GM20431 (cell line): ENCODE data around the gene ABHD4.

Experiments
- in situ Hi-C: fragments of 300-500 bp; cut with MseI, MboI; formaldehyde crosslinking; loops from one replicate; pipeline ENCODE4 v1.15.0; 2020; ENCODE audit warnings: low sequenced_read_pairs; ENCODE audit not compliant: unreplicated experiment

The ABHD4 gene

GRCh38 chr14:22650960-22651521 is 52.9 kb downstream of the ABHD4 start:
- in situ Hi-C loops = loop anchor here (10.0 to 25.0 kb wide), 2 partner anchors 76 to 211 kb away; partner anchors contain the start of gene LRP10

GRCh38 chr14:22651586-22651985 is 53.5 kb downstream of the ABHD4 start:
- in situ Hi-C loops = loop anchor here (10.0 to 25.0 kb wide), 2 partner anchors 77 to 211 kb away; partner anchors contain the start of gene LRP10

GRCh38 chr14:22653012-22653621 is 55.0 kb downstream of the ABHD4 start:
- in situ Hi-C loops = loop anchor here (10.0 to 25.0 kb wide), 2 partner anchors 78 to 209 kb away; partner anchors contain the start of gene LRP10

GRCh38 chr14:22656226-22656625 is 58.1 kb downstream of the ABHD4 start:
- in situ Hi-C loops = loop anchor here (10.0 to 25.0 kb wide), 2 partner anchors 81 to 206 kb away; partner anchors contain the start of gene LRP10

- in situ Hi-C loops = loop anchor here (10.0 to 25.0 kb wide), 2 partner anchors 82 to 205 kb away; partner anchors contain the start of gene LRP10
These were observed 59.0 kb downstream of the ABHD4 start for GRCh38 chr14:22656945-22657731.

GRCh38 chr14:22657861-22658260 is 59.8 kb downstream of the ABHD4 start:
- in situ Hi-C loops = loop anchor here (10.0 to 25.0 kb wide), 2 partner anchors 83 to 204 kb away; partner anchors contain the start of gene LRP10

- in situ Hi-C loops = loop anchor here (10.0 to 25.0 kb wide), 2 partner anchors 84 to 203 kb away; partner anchors contain the start of gene LRP10
These were observed 60.8 kb downstream of the ABHD4 start for GRCh38 chr14:22658946-22659345.

- in situ Hi-C loops = loop anchor here (25.0 kb wide), 1 partner anchor 202 kb away; the partner anchor contains the start of gene LRP10
These were observed 62.6 kb downstream of the ABHD4 start for GRCh38 chr14:22660654-22661053.
